H1 (cell line): ENCODE results near the gene RPL7A. TPM values are rescaled to one million over a fixed set of nuclear protein-coding genes. Genes with fewer than 3 reads are reported as not detected.

Experiments
- CTCF ChIA-PET: fragments of 300-600 bp; sonication (Branson Sonifier 250); formaldehyde crosslinking; loops from one replicate; lab custom pipeline; 2021; ENCODE audit not compliant: partially characterized antibody; lab: Charles Lee
- POLR2A ChIA-PET: fragments of 300-600 bp; sonication (Branson Sonifier 250); formaldehyde crosslinking; loops from one replicate; lab custom pipeline; 2021; ENCODE audit warnings: inconsistent platforms; ENCODE audit not compliant: partially characterized antibody; lab: Charles Lee
- DNase-seq, 2 experiments: peaks; one replicate each; pipeline versions ENCODE4 v3.0.0 to v3.0.0-alpha.2; 2010 to 2022; ENCODE audit warnings: low spot score in 2 of 2, low read depth in 1 of 2, mixed read lengths in 1 of 2
- FAIRE-seq: peaks from 2 replicates; lab custom pipeline; 2011; peaks lifted over from hg19 to GRCh38; lab: Jason Lieb, UNC
- H2AFZ ChIP-seq: 2 replicates; pipeline ENCODE4 v1.8.1; 2012; ENCODE audit warnings: low read length, inconsistent platforms
- H2AK5ac ChIP-seq: 2 replicates; pipeline ENCODE4 v1.6.1; 2013; ENCODE audit warnings: low read depth, low read length
- H2BK120ac ChIP-seq: replicated peaks from 2 replicates; pipeline ENCODE3; 2013; ENCODE audit warnings: low read depth, low read length, inconsistent platforms
- H2BK12ac ChIP-seq: 2 replicates; pipeline ENCODE4 v1.6.1; 2013; ENCODE audit warnings: low read depth, low read length
- H2BK15ac ChIP-seq: 2 replicates; pipeline ENCODE4 v1.6.1; 2013; ENCODE audit warnings: low read length
- H2BK20ac ChIP-seq: 2 replicates; pipeline ENCODE4 v1.6.1; 2013; ENCODE audit warnings: low read length
- H2BK5ac ChIP-seq: 2 replicates; pipeline ENCODE4 v1.6.1; 2013; ENCODE audit warnings: low read depth, low read length
- H3K14ac ChIP-seq: 2 replicates; pipeline ENCODE4 v1.6.1; 2013; ENCODE audit warnings: inconsistent platforms; ENCODE audit not compliant: insufficient read length
- H3K18ac ChIP-seq: 2 replicates; pipeline ENCODE4 v1.6.1; 2013; ENCODE audit warnings: low read length; ENCODE audit errors: extremely low read depth
- H3K23ac ChIP-seq: 2 replicates; pipeline ENCODE4 v1.6.1; 2013; ENCODE audit warnings: inconsistent platforms; ENCODE audit not compliant: insufficient read length
- H3K23me2 ChIP-seq: 2 replicates; pipeline ENCODE4 v1.6.1; 2013; ENCODE audit warnings: low read depth, low read length
- H3K27ac ChIP-seq: 2 replicates; pipeline ENCODE4 v1.6.1; 2011; ENCODE audit warnings: low read depth, low read length, inconsistent platforms
- H3K27me3 ChIP-seq, 4 experiments: replicated peaks in 1 of 4; 1 replicate in 1 of 4; 2 replicates in 3 of 4; pipeline versions ENCODE4 v1.6.1 to v1.8.1; 2011 to 2013; ENCODE audit warnings: low read length in 3 of 4, mild to moderate bottlenecking in 3 of 4, inconsistent platforms in 2 of 4, mixed read lengths in 2 of 4, moderate library complexity in 1 of 4; ENCODE audit not compliant: control insufficient read depth in 3 of 4, insufficient read depth in 3 of 4; ENCODE audit errors: extremely low read depth in 1 of 4
- H3K36me3 ChIP-seq, 4 experiments: 2 replicates each; pipeline versions ENCODE4 v1.6.1 to v1.8.1; 2011 to 2013; ENCODE audit warnings: mild to moderate bottlenecking in 4 of 4, low read length in 3 of 4, moderate library complexity in 2 of 4, control low read depth in 1 of 4, inconsistent platforms in 1 of 4; ENCODE audit not compliant: insufficient read depth in 4 of 4, control insufficient read depth in 2 of 4
- H3K4ac ChIP-seq: replicated peaks from 2 replicates; pipeline ENCODE3; 2013; ENCODE audit warnings: low read length, low read depth, mixed read lengths, inconsistent platforms; ENCODE audit not compliant: insufficient read length
- H3K4me1 ChIP-seq, 4 experiments: replicated peaks in 1 of 4; 1 replicate in 1 of 4; 2 replicates in 3 of 4; pipeline versions ENCODE4 v1.6.1 to v1.8.1; 2011 to 2013; ENCODE audit warnings: low read length in 3 of 4, inconsistent platforms in 2 of 4, mixed read lengths in 1 of 4; ENCODE audit not compliant: insufficient read depth in 4 of 4, control insufficient read depth in 3 of 4
- H3K4me2 ChIP-seq, 2 experiments: 2 replicates each; pipeline versions ENCODE4 v1.6.1 to v1.8.1; 2011 to 2013; ENCODE audit warnings: low read depth in 2 of 2, low read length in 2 of 2, control low read depth in 1 of 2, inconsistent platforms in 1 of 2, mild to moderate bottlenecking in 1 of 2; ENCODE audit not compliant: insufficient read depth in 1 of 2
- H3K4me3 ChIP-seq, 4 experiments: fragments of 200-600, 300-600 bp in 1 of 4; sonication (generic), shearing (Covaris generic), sonication (Bioruptor Twin) in 1 of 4; 2 replicates each; pipeline versions ENCODE4 v1.5.1 to v1.8.1; 2011 to 2016; ENCODE audit warnings: low read length in 4 of 4, low read depth in 3 of 4, control low read depth in 2 of 4, inconsistent platforms in 2 of 4, mild to moderate bottlenecking in 2 of 4, mixed read lengths in 1 of 4, moderate library complexity in 1 of 4; ENCODE audit not compliant: insufficient read depth in 2 of 4; ENCODE audit errors: extremely low read depth in 1 of 4
- H3K56ac ChIP-seq: replicated peaks from 2 replicates; pipeline ENCODE3; 2013; ENCODE audit warnings: low read depth, mild to moderate bottlenecking, mixed read lengths, low read length, inconsistent platforms; ENCODE audit not compliant: insufficient read length
- H3K79me1 ChIP-seq: 2 replicates; pipeline ENCODE4 v1.6.1; 2013; ENCODE audit warnings: low read depth, low read length, control low read depth
- H3K79me2 ChIP-seq, 2 experiments: 2 replicates each; pipeline versions ENCODE4 v1.6.1 to v1.8.1; 2012 to 2013; ENCODE audit warnings: low read length in 2 of 2, mild to moderate bottlenecking in 2 of 2, inconsistent platforms in 1 of 2; ENCODE audit not compliant: insufficient read depth in 2 of 2, control insufficient read depth in 1 of 2
- H3K9ac ChIP-seq, 4 experiments: replicated peaks in 1 of 4; 1 replicate in 1 of 4; 2 replicates in 3 of 4; pipeline versions ENCODE4 v1.6.1 to v1.8.1; 2011 to 2013; ENCODE audit warnings: low read depth in 3 of 4, low read length in 3 of 4, control low read depth in 2 of 4, mild to moderate bottlenecking in 2 of 4, moderate library complexity in 2 of 4, inconsistent platforms in 1 of 4; ENCODE audit errors: extremely low read depth in 1 of 4
- H3K9me3 ChIP-seq, 2 experiments: 2 replicates each; pipeline versions ENCODE4 v1.6.1 to v1.8.1; 2012 to 2013; ENCODE audit warnings: mild to moderate bottlenecking in 2 of 2, moderate library complexity in 2 of 2, control low read depth in 1 of 2, inconsistent platforms in 1 of 2, low read depth in 1 of 2, low read length in 1 of 2, mixed read lengths in 1 of 2; ENCODE audit not compliant: insufficient read depth in 2 of 2
- H4K20me1 ChIP-seq, 2 experiments: replicated peaks in 1 of 2; 2 replicates each; pipeline versions ENCODE3 to v1.8.1; 2011 to 2013; ENCODE audit warnings: inconsistent platforms in 2 of 2, low read length in 2 of 2, mild to moderate bottlenecking in 1 of 2; ENCODE audit not compliant: insufficient read depth in 2 of 2, control insufficient read depth in 1 of 2
- H4K5ac ChIP-seq: 2 replicates; pipeline ENCODE4 v1.6.1; 2013; ENCODE audit warnings: low read length, low read depth, mixed read lengths, inconsistent platforms; ENCODE audit not compliant: insufficient read length
- H4K8ac ChIP-seq: 2 replicates; pipeline ENCODE4 v1.8.0; 2013; ENCODE audit warnings: mild to moderate bottlenecking, moderate library complexity, low read length, inconsistent platforms; ENCODE audit not compliant: insufficient read depth; ENCODE audit errors: extremely low read depth
- H4K91ac ChIP-seq: replicated peaks from 2 replicates; pipeline ENCODE3; 2013; ENCODE audit warnings: low read length, mixed read lengths, inconsistent platforms; ENCODE audit not compliant: insufficient read length
- BCL11A ChIP-seq, 2 experiments: IDR thresholded peaks; one replicate each; pipeline ENCODE4 v1.6.1; 2011; ENCODE audit warnings: low read depth in 2 of 2, low read length in 2 of 2, mild to moderate bottlenecking in 2 of 2
- CHD2 ChIP-seq: IDR thresholded peaks from 2 replicates; pipeline ENCODE4 v1.6.1; 2012; ENCODE audit warnings: low read length, improper control_type of control experiment
- NANOG ChIP-seq: IDR thresholded peaks from 2 replicates; pipeline ENCODE4 v1.6.1; 2011; ENCODE audit warnings: low read length, low read depth, mild to moderate bottlenecking, inconsistent platforms; ENCODE audit not compliant: insufficient read depth, poor library complexity, severe bottlenecking
- NRF1 ChIP-seq: IDR thresholded peaks from 2 replicates; pipeline ENCODE4 v1.6.1; 2011; ENCODE audit warnings: mild to moderate bottlenecking, low read depth, low read length, improper control_type of control experiment
- POU5F1 ChIP-seq: IDR thresholded peaks from 2 replicates; pipeline ENCODE4 v1.6.1; 2011; ENCODE audit warnings: low read depth, mild to moderate bottlenecking, low read length, moderate library complexity
- RNF2 ChIP-seq: fragments of 200-900, 300-1000 bp; sonication (generic); IDR thresholded peaks from 2 replicates; pipeline ENCODE4 v1.7.1; 2016; ENCODE audit warnings: borderline replicate concordance, low read depth, mild to moderate bottlenecking, antibody characterized with exemption, low read length; ENCODE audit not compliant: poor library complexity, severe bottlenecking; ENCODE audit errors: missing control alignments
- SP1 ChIP-seq: IDR thresholded peaks from 2 replicates; pipeline ENCODE4 v1.6.1; 2011; ENCODE audit warnings: low read depth, low read length
- TEAD4 ChIP-seq: IDR thresholded peaks from 2 replicates; pipeline ENCODE4 v1.6.1; 2012; ENCODE audit warnings: low read depth, low read length, inconsistent platforms, mixed read lengths
- WGBS, 2 experiments: shearing (Covaris generic) in 1 of 2; methylation state at CpG; one replicate each; pipeline versions ENCODE4 v1.1.6 to v1.1.7; 2013 to 2015; ENCODE audit warnings: low lambda C conversion rate in 2 of 2, mixed read lengths in 2 of 2, inconsistent platforms in 1 of 2, low coverage in 1 of 2, missing lambda C conversion rate in 1 of 2; ENCODE audit not compliant: insufficient replicate concordance in 2 of 2, insufficient coverage in 1 of 2, insufficient read length in 1 of 2; ENCODE audit errors: extremely low coverage in 1 of 2, missing lambda C conversion rate in 1 of 2; 5-methylcytosine and 5-hydroxymethylcytosine counted together
- polyA plus RNA-seq, 7 experiments: library from polyadenylated mRNA; depleted of rRNA in 3 of 7; stranded (reverse) in 5 of 7; unstranded in 2 of 7; fragments of >200 nt in 5 of 7; fragments of 200-250 nt in 2 of 7; gene quantifications; 1 replicate in 5 of 7; 2 replicates in 1 of 7; 4 replicates in 1 of 7; pipeline versions ENCODE4 v1.2.1 to v1.2.3, GENCODE V29; 2011 to 2013; ENCODE audit warnings: missing spikeins in 2 of 7, mixed read lengths in 2 of 7
- total RNA-seq: library from RNA; stranded (reverse); fragmentation: NEBNext Ultra II Directional; extraction: Animal tissue kit (Norgen Biotek cat#: 25700); gene quantifications from 2 replicates; pipeline ENCODE4 v1.2.1, GENCODE V29; 2021
- TF ChIP-seq, protein P1 (sequence below): IDR thresholded peaks from 2 replicates; pipeline ENCODE4 v1.6.1; 2012; ENCODE audit warnings: inconsistent platforms
- TF ChIP-seq, protein P2 (sequence below): IDR thresholded peaks from 2 replicates; pipeline ENCODE4 v1.6.1; 2012; ENCODE audit warnings: inconsistent platforms

RPL7A gene
- total and polyA plus RNA-seq, 2 of the 8 experiments (the other 6 are each of a cell fraction or from before 2014, with no cell fraction given): 2,578 to 2,783 TPM

DNA sequence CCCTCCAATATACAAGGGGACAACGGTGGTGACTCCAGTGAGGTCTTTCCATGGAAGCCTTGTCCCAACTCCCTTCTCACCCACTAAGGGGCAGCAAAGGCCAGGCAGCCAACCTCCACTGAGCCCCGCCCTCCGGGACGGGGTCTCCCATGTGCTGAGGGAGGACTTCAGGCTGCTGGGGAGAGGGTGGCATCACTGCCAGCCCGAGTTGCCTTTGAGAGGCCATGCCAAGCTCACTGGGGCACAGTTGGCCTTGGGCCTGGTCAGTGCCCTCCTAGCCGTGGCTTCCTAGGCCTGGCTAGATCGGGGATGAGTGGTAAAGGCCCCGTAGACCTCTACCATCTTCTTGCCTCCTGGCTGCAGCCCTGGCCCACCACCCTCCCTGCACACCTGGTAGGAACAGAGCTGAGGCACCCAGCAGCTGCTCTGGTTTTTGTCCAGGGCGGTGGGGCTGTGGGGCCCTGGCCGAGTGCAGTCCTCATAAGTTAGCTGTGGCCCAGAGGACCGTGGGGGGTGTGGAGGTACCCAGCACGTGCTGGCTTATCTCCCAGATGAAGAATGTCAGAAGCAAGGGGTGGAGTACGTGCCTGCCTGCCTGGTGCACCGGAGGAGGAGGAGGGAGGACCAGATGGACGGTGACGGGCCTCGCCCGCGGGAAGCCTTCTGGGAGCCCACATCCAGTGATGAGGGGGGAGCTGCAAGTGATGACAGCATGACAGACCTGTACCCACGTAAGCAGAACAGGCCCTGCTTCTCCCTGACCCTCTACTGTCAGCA is 11.6 kb downstream of the RPL7A start:
- H3K9me3 ChIP-seq: no peaks in the 10 kb centered on the region
- H3K23ac ChIP-seq: no peak overlapping the region
- peaks cover 0 to 8% (median 3%) of the 10 kb centered on the region in 4 experiments; a peak in 4 of 7 replicates for H3K4me1 ChIP-seq
- H2BK120ac ChIP-seq: no peak overlapping the region
- peaks cover 2% of the 10 kb centered on the region; the same call in 1 of the 2 replicates for H3K23me2 ChIP-seq
- no peak overlapping the region for H3K4me2 ChIP-seq
- CTCF ChIA-PET: interaction anchor here (0.8 to 8.2 kb wide), 22 partner anchors 9 to 173 kb away, joined by 3 to 90 read pairs (median 6); partner anchors contain the start of genes ADAMTS13 and STKLD1
- peaks cover 2% of the 10 kb centered on the region; the same call in 1 of the 2 replicates for H3K79me1 ChIP-seq
- no peaks in the 10 kb centered on the region for H3K27me3 ChIP-seq
- no peak overlapping the region for H3K18ac ChIP-seq
- H4K91ac ChIP-seq: no peak overlapping the region
- no peak overlapping the region for H3K56ac ChIP-seq
- no peak overlapping the region for H2AK5ac ChIP-seq
- H4K5ac ChIP-seq: no peak overlapping the region
- DNase-seq (peak in 1 of 2 experiments; percentile 70), FAIRE-seq (no peak)
- WGBS, 2 experiments: 96% methylated on average over 20 of the region's 20 CpGs; no CpG with 5 or more reads in 1 of the 2 experiments
- POLR2A ChIA-PET: interaction anchor here (0.6 to 16.1 kb wide), 5 partner anchors 12 to 314 kb away, joined by 3 to 461 read pairs (median 4); partner anchors contain the start of genes MED22, RPL7A, STKLD1 and SURF4
- H3K4me3 ChIP-seq: no peak overlapping the region
- no peak overlapping the region for H2AFZ ChIP-seq
- no peak overlapping the region for H3K9ac ChIP-seq
- H4K8ac ChIP-seq: no peak overlapping the region
- H3K36me3 ChIP-seq: peaks cover 8 to 39% (median 28%) of the 10 kb centered on the region in 4 experiments; a peak in 7 of 8 replicates
- no peak overlapping the region for H3K14ac ChIP-seq
- peaks cover 0 to 20% of the 10 kb centered on the region in 2 experiments; a peak in 2 of 4 replicates for H3K79me2 ChIP-seq
- no peak overlapping the region for H2BK15ac ChIP-seq
- no peak overlapping the region for H3K4ac ChIP-seq
- no peak overlapping the region for H2BK20ac ChIP-seq
- no peak overlapping the region for H2BK5ac ChIP-seq
- no peak overlapping the region for H2BK12ac ChIP-seq
- peaks cover 16 to 17% of the 10 kb centered on the region in 2 experiments for H4K20me1 ChIP-seq
- H3K27ac ChIP-seq: no peak overlapping the region
- TF ChIP-seq NRF1: no peak
- no peak for TF ChIP-seq TEAD4
- TF ChIP-seq SP1: no peak
- TF ChIP-seq CHD2: no peak
- TF ChIP-seq, protein P1, sequence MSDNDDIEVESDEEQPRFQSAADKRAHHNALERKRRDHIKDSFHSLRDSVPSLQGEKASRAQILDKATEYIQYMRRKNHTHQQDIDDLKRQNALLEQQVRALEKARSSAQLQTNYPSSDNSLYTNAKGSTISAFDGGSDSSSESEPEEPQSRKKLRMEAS: peak; percentile 40; the same call in 1 of the 2 replicates
- no peak for TF ChIP-seq RNF2
- TF ChIP-seq, protein P2, sequence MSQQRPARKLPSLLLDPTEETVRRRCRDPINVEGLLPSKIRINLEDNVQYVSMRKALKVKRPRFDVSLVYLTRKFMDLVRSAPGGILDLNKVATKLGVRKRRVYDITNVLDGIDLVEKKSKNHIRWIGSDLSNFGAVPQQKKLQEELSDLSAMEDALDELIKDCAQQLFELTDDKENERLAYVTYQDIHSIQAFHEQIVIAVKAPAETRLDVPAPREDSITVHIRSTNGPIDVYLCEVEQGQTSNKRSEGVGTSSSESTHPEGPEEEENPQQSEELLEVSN: no peak
- no peak for TF ChIP-seq NANOG
- no peak for TF ChIP-seq BCL11A (IDR thresholded peaks at IDR 0.05; ENCODE audit: low read depth in 2 of 2, low read length in 2 of 2)
- no peak for TF ChIP-seq POU5F1
